Natural killer cell (primary cell): ENCODE data around the gene METRN. TPM values are rescaled to one million over a fixed set of nuclear protein-coding genes. Genes with fewer than 3 reads are reported as not detected.

Source experiments
- ATAC-seq, 3 donors: fragments of 150-1000 bp in 2 of 3; fragments of 200-7000 bp in 1 of 3; cut with Tn5 transposase; 1 replicate in 1 of 3; 2 replicates in 2 of 3; pipeline ENCODE4 v1.10.0; 2021; ENCODE audit warnings: mild to moderate bottlenecking in 2 of 3, moderate library complexity in 2 of 3
- DNase-seq, 2 donors: peaks; one replicate each; pipeline versions ENCODE4 v3.0.0 to v3.0.0-alpha.2; 2013 to 2021; ENCODE audit warnings: mixed read lengths in 1 of 2
- H3K27ac ChIP-seq: one replicate; pipeline ENCODE4 v1.5.1; 2013; ENCODE audit warnings: mild to moderate bottlenecking, low read length
- H3K27me3 ChIP-seq: one replicate; pipeline ENCODE4 v1.6.1; 2013; ENCODE audit warnings: low read length; ENCODE audit not compliant: control insufficient read depth, insufficient read depth
- H3K36me3 ChIP-seq: one replicate; pipeline ENCODE4 v1.6.1; 2013; ENCODE audit warnings: low read length; ENCODE audit not compliant: control insufficient read depth, insufficient read depth
- H3K4me1 ChIP-seq: one replicate; pipeline ENCODE4 v1.6.1; 2013; ENCODE audit warnings: low read length; ENCODE audit not compliant: control insufficient read depth, insufficient read depth
- H3K4me3 ChIP-seq: one replicate; pipeline ENCODE4 v1.5.1; 2013; ENCODE audit warnings: low read length
- H3K9me3 ChIP-seq: one replicate; pipeline ENCODE4 v1.6.1; 2013; ENCODE audit warnings: low read length; ENCODE audit not compliant: control insufficient read depth, insufficient read depth
- H3K27ac Mint-ChIP-seq, 2 donors: one replicate each; pipeline ENCODE4 v1.8.0; 2022; ENCODE audit warnings: mild to moderate bottlenecking in 2 of 2, mixed read lengths in 2 of 2, moderate library complexity in 1 of 2
- H3K27me3 Mint-ChIP-seq, 2 donors: one replicate each; pipeline ENCODE4 v1.8.0; 2022; ENCODE audit warnings: low read depth in 2 of 2, mixed read lengths in 2 of 2
- H3K36me3 Mint-ChIP-seq: one replicate; pipeline ENCODE4 v1.8.0; 2022; ENCODE audit warnings: mixed read lengths
- H3K4me1 Mint-ChIP-seq, 2 donors: one replicate each; pipeline ENCODE4 v1.8.0; 2022; ENCODE audit warnings: mixed read lengths in 2 of 2
- H3K4me3 Mint-ChIP-seq: one replicate; pipeline ENCODE4 v1.8.0; 2022; ENCODE audit warnings: mild to moderate bottlenecking, moderate library complexity, mixed read lengths
- H3K9me3 Mint-ChIP-seq, 2 donors: one replicate each; pipeline ENCODE4 v1.8.0; 2022; ENCODE audit warnings: mixed read lengths in 2 of 2
- WGBS: methylation state at CpG from one replicate; pipeline ENCODE4 v1.1.7; 2013; ENCODE audit warnings: missing lambda C conversion rate; ENCODE audit not compliant: insufficient coverage; 5-methylcytosine and 5-hydroxymethylcytosine counted together
- intact Hi-C: fragments of 100-400 bp; cut with micrococcal nuclease; formaldehyde crosslinking; loops from one replicate; pipeline ENCODE4 v1.14.2; 2022
- total RNA-seq, 4 donors: library from RNA; stranded (reverse); fragments of 120-200 nt in 1 of 4; gene quantifications; one replicate each; pipeline versions ENCODE4 v1.2.3 to v1.2.4, GENCODE V29; 2013 to 2022
- TF ChIP-seq, protein P1 (sequence below): fragments of 200-600 bp; IDR thresholded peaks from one replicate; pipeline ENCODE4 v1.8.0; 2022; ENCODE audit warnings: antibody characterized with exemption

The METRN gene
- total RNA-seq, 3 donors from 2014 or later (not counting 1 experiment from before 2014, with no cell fraction given): 11.8 to 16.6 (median 14.3) TPM

DNA sequence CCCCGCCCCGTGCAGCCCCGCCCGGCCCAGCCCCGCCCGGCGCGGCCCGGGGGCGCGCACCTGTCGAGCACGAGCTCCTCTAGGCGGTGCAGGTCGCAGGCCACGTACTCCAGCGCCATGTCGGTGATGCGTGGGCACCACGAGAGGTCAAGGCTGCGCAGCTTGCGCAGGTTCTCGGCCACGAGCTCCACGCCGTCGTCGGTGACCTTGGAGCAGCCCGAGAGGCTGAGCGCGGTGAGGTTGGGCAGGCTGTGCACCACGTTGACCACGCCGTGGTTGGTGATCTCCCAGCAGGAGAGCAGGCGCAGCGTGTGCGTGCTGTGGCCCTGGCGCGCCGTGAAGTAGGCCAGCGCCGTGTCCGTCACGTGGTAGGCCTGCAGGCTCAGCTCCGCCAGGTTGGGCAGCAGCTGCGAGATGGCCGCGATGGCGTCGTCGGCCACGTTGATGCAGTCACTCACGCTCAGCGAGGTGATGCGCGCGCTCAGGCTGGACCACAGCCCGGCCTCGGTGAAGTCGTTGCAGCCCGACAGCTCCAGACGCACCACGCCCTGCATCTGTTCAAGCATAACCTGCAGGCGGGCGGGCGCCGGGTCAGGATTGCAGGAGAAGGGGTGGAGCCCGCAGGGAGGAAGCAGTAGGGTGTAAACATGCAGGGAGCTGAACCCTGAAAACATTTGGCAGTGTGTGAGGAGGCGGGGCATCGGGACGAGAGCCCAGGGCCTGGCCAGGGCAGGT, 19.4 kb upstream of the METRN start:
- WGBS: 2% methylated on average over 71 of the region's 71 CpGs

DNA sequence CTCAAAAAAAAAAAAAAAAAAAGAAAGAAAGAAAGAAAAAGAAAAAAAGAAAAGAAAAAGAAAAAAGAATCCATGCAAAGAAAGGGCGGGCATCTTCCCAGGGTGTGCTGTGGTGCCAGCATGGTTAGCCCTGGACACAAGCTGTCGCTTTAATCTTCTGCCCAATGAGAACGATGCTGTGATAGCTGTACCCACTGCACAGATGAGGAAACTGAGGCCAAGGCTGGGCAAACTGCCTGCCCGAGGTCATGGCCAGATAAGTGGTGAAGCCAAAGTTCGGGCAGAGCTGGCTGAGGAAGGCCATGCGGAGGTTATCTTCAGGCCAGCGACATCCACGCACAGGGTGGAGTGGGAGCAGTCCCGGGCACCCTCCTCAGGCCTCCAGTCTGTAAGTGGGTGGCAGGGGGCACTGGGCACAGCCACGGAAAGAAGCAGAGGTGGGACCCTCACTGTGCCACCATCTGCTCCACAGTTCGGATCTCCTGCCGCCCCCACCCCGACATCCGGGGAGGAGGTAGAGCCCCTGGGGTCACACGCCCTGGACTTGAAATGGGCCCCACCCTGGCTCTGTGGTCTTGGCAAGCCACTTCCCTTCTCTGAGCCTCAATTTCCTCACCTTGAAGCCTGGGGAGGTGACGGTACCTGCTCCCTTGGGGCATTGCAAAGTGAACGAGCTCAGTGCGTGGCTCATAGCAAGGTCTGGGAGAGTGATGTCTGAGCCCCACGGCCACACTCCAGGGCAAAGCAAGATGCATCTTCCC, 15.8 kb upstream of the METRN start:
- Mint-ChIP-seq H3K27ac (no peak overlapping the region), H3K27me3 (peaks cover 11 to 21% of the 10 kb centered on the region in 2 donors), H3K4me3 (no peak overlapping the region), H3K4me1 (peaks cover 4 to 5% of the 10 kb centered on the region in 2 donors), H3K9me3 (no peaks in the 10 kb centered on the region), H3K36me3 (no peaks in the 10 kb centered on the region)
- H3K9me3 ChIP-seq: peaks cover 3% of the 10 kb centered on the region
- intact Hi-C loops: no loop called here
- DNase-seq (no peak), ATAC-seq (no peak)
- TF ChIP-seq, protein P1, sequence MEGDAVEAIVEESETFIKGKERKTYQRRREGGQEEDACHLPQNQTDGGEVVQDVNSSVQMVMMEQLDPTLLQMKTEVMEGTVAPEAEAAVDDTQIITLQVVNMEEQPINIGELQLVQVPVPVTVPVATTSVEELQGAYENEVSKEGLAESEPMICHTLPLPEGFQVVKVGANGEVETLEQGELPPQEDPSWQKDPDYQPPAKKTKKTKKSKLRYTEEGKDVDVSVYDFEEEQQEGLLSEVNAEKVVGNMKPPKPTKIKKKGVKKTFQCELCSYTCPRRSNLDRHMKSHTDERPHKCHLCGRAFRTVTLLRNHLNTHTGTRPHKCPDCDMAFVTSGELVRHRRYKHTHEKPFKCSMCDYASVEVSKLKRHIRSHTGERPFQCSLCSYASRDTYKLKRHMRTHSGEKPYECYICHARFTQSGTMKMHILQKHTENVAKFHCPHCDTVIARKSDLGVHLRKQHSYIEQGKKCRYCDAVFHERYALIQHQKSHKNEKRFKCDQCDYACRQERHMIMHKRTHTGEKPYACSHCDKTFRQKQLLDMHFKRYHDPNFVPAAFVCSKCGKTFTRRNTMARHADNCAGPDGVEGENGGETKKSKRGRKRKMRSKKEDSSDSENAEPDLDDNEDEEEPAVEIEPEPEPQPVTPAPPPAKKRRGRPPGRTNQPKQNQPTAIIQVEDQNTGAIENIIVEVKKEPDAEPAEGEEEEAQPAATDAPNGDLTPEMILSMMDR: no peak
- H3K27me3 ChIP-seq: peaks cover 56% of the 10 kb centered on the region
- H3K27ac ChIP-seq: no peak overlapping the region
- H3K4me1 ChIP-seq: peaks cover 42% of the 10 kb centered on the region
- no peak overlapping the region for H3K4me3 ChIP-seq
- H3K36me3 ChIP-seq: no peaks in the 10 kb centered on the region
- WGBS: 63% methylated on average over 19 of the region's 19 CpGs

More for the DNA sequence above, 19.4 kb upstream of the METRN start:
- Mint-ChIP-seq H3K4me3 (peak overlapping the region; percentile 49), H3K36me3 (no peaks in the 10 kb centered on the region), H3K4me1 (peaks cover 4 to 12% of the 10 kb centered on the region in 2 donors), H3K27ac (no peak overlapping the region), H3K9me3 (no peaks in the 10 kb centered on the region), H3K27me3 (peaks cover 0 to 17% of the 10 kb centered on the region in 2 donors)
- H3K27me3 ChIP-seq: peaks cover 36% of the 10 kb centered on the region
- peak overlapping the region; percentile 38 for H3K4me3 ChIP-seq
- peaks cover 3% of the 10 kb centered on the region for H3K9me3 ChIP-seq
- no peak overlapping the region for H3K27ac ChIP-seq
- no peaks in the 10 kb centered on the region for H3K36me3 ChIP-seq
- TF ChIP-seq, protein P1: no peak
- H3K4me1 ChIP-seq: peaks cover 43% of the 10 kb centered on the region
- peak in 1 of 2 donors; percentile 81 for DNase-seq
- peak; percentile 41 to 62 (median 53) for ATAC-seq
- intact Hi-C loops: no loop called here

DNA sequence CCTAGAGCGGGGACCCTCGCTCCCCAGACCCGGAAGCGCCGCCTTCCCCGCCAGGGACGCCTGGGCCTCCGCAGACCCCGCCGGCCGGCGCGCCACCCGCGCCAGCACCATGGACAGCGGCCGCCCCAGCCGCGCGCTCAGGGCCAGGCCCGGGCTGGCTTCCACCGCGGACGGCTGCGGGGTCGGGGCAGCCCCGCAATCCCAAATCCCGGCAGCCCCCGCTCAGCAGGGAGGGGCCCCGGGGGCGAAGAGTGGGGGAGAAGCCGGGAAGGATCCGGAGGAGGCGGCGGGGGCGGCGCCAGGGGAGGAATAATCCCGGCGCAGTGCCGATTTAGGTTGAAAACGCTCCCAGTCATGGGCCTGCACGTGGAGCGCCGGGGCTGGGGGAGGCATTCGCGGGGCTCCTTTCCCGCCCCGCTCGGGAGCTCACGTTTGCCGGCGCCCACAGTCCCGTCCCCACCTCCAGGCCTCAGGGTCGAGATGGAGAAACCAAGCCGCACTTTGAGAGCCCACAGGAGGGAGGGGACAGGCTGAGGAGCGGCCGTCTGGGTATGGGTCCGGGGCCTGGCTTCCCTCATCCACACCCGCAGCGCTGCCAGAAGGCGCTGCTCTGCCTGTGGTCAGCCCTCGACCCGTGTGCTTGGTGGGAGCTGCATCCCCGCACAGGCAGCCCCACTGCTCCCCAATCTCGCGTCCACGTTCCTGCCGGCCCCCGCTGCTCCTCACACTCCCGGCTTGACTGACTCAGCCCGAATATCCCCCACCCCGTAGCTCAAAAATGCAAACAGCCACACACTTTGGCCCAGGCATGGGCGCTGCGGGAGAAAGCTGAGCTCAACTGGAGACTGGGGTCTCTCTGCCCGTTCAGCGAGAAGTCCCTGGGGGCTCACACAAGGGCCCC, 14.0 kb upstream of the METRN start:
- peaks cover 0 to under 1% of the 10 kb centered on the region in 2 donors for H3K4me1 Mint-ChIP-seq
- no peaks in the 10 kb centered on the region for H3K36me3 Mint-ChIP-seq
- 7% methylated on average over 76 of the region's 76 CpGs for WGBS
- TF ChIP-seq, protein P1: no peak
- H3K4me3 Mint-ChIP-seq: no peak overlapping the region
- H3K27me3 ChIP-seq: peaks cover 51% of the 10 kb centered on the region
- no peak overlapping the region for H3K27ac ChIP-seq
- intact Hi-C loops: no loop called here
- ATAC-seq (peak; percentile 56 to 92 (median 78)), DNase-seq (peak in 1 of 2 donors; percentile 73)
- H3K27ac Mint-ChIP-seq: no peak overlapping the region
- H3K27me3 Mint-ChIP-seq: peaks cover 11 to 17% of the 10 kb centered on the region in 2 donors
- H3K4me1 ChIP-seq: peaks cover 25% of the 10 kb centered on the region
- H3K36me3 ChIP-seq: no peaks in the 10 kb centered on the region
- H3K9me3 ChIP-seq: peaks cover 3% of the 10 kb centered on the region
- H3K9me3 Mint-ChIP-seq: no peaks in the 10 kb centered on the region
- H3K4me3 ChIP-seq: no peak overlapping the region
